NCI-H460 (cell line): Measurements from ENCODE around the gene NCOA7. TPM values are rescaled to one million over a fixed set of nuclear protein-coding genes. Genes with fewer than 3 reads are reported as not detected.
"Not testable (repeated sequence)": the region's sequence is repeated elsewhere in the genome, so short reads cannot be mapped to it uniquely, and the experiment has no call there.

ENCODE experiments used
- DNase-seq: peaks from one replicate; pipeline ENCODE4 v3.0.0-alpha.2; 2016; ENCODE audit warnings: low read depth; ENCODE audit errors: extremely low read depth
- total RNA-seq: library from RNA; depleted of rRNA; stranded (reverse); fragments of >200 nt; shearing (Covaris generic); gene quantifications from 2 replicates; pipeline ENCODE4 v1.2.3, GENCODE V29; 2014

The NCOA7 gene
- total RNA-seq, 1 experiment from 2014 or later: 250 TPM

DNA sequence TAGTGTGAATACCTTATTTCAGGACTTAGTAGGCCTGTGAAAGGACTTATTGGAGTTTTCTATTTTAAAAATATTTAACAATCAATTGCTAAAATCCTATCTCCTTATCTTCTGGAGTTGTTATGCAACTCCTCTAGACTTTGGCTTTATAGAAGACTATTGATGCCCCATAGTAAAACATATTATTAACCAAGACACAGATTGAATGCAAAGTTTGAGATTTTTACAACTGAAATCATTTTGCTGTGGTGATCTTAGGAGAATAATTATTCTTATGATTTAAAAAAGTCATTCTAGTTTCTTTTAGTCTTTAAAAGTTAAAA is 36.9 kb upstream of the NCOA7 start:
- no peak for DNase-seq

GRCh38 chr6:125754566-125754965 is 36.2 kb upstream of the NCOA7 start:
- DNase-seq: no peak

DNA sequence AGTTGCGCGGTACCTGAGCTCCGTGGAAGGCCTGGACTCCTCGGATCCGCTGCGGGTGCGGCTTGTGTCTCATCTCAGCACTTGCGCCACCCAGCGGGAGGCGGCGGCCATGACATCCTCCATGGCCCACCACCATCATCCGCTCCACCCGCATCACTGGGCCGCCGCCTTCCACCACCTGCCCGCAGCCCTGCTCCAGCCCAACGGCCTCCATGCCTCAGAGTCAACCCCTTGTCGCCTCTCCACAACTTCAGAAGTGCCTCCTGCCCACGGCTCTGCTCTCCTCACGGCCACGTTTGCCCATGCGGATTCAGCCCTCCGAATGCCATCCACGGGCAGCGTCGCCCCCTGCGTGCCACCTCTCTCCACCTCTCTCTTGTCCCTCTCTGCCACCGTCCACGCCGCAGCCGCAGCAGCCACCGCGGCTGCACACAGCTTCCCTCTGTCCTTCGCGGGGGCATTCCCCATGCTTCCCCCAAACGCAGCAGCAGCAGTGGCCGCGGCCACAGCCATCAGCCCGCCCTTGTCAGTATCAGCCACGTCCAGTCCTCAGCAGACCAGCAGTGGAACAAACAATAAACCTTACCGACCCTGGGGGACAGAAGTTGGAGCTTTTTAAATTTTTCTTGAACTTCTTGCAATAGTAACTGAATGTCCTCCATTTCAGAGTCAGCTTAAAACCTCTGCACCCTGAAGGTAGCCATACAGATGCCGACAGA is 31.4 kb upstream of the NCOA7 start:
- DNase-seq: no peak

DNA sequence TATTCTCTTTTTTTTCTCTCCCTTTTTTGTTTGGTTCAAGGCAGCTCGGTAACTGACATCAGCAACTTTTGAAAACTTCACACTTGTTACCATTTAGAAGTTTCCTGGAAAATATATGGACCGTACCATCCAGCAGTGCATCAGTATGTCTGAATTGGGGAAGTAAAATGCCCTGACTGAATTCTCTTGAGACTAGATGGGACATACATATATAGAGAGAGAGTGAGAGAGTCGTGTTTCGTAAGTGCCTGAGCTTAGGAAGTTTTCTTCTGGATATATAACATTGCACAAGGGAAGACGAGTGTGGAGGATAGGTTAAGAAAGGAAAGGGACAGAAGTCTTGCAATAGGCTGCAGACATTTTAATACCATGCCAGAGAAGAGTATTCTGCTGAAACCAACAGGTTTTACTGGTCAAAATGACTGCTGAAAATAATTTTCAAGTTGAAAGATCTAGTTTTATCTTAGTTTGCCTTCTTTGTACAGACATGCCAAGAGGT is 30.8 kb upstream of the NCOA7 start:
- no peak for DNase-seq

DNA sequence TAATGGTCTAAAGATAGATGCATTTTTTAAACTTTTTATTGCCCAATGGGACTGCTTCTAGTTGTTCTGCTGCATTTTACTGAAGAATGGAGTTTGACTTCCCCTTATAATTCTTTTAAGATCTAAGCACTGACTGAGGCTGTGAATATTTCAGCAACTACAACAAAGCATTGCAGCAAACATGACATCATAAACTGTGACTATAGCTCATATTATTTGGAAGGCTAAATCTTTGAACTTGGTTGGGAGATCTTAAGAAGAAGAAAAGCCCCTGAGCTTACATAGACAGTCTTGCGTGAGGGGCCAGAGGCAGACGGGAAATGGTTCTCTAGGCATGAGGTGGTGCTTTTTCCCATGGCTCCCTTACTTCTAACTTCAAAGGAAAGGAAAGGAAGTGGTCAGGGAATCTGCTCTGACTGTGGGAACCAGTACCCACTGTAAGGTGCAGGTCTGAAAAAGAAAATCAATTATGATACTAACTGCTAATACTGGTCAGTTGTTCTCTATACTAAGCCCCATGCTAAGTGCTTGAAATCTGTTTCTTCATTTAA is 26.6 kb upstream of the NCOA7 start:
- DNase-seq: no peak

- DNase-seq: no peak
Observed at GRCh38 chr6:125765944-125766343, 24.8 kb upstream of the NCOA7 start.

DNA sequence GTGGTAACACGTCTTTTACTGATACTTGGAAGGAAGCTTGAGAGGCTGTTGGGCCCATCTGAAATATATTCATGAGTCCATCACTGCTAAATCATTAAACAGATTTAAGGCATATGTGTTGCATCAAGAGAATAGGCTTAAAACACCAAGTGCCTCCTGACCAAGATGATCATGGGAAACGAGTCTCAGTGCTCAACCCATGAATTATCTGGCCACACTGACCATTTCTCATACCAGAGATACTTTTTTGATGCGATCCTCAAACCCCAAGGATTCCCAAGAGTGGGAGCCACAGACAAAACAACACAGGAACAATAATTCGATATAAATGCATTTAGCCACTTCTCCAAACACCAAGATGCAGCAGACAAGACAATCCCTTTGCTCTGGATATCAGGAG is 24.1 kb upstream of the NCOA7 start:
- no peak for DNase-seq

DNA sequence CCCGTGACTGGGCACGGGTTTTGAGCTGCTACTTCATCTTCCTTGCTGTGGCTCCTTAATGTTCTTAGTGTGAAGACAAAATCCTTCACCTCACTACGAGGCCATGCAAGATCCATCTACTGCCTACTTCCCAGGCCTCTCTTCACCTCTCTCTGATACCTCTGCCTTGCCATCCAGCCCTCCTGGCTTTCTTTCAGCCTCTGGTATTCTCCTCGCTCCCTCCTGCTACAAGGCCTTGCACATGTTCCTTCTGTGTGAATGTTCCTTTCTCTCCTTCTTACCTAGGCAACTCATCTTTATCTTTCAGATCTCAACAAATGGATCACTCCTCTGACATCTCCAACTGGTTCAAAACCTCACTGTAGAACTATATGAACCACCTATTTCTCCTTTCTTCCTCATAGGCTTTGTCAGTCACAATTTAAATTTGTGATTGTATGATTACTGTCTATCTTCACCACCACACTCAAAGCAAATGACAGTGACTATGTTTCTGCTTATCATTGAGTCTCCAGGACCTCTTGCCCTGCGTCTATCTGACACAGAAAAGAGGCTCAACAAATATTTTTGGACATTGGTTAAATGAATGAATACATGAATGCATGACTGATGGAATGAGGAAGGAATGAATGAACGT is 21.5 kb upstream of the NCOA7 start:
- DNase-seq: no peak

DNA sequence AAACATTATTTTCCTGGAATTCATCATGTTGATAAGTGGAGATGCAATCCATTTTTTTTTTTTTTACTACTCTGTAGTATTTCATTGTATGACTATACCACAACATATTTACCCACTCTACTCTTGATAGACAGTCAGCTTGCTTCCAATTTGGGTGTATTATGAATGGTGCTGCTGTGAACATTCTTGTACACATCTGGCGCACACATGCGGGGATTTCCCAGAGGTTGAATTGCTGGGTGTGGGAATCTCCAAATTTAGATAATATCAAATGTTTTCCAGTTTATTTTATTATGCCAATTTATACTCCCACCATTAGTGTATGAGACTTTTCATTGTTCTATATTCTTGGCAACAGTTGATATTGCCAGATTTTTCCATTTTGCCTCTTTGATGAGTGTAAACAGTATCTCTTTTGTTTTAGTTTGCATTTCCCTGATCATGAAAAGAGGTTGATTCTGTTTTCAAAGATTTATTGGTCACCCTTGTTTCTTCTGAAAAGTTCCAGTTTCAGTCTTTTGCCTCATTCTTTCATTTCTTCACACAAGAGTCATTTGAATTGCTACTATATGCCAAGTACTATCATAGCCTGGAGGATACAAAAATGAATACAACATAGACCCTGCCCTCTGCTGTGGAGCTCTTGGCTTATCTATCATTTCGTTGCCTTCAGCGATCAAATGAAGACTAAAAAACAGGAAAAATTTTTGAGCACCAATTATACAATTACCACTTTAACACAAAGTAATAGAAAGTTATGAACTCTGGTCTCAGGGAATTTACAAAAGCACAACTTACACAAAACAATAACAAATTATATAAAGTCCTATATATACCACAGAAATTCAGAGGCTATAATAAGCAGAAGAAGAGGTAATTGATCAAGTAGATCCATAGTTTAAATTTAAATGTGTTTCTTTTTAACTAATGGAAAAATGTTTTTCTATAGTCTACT is 17.1 kb upstream of the NCOA7 start:
- no peak for DNase-seq

DNA sequence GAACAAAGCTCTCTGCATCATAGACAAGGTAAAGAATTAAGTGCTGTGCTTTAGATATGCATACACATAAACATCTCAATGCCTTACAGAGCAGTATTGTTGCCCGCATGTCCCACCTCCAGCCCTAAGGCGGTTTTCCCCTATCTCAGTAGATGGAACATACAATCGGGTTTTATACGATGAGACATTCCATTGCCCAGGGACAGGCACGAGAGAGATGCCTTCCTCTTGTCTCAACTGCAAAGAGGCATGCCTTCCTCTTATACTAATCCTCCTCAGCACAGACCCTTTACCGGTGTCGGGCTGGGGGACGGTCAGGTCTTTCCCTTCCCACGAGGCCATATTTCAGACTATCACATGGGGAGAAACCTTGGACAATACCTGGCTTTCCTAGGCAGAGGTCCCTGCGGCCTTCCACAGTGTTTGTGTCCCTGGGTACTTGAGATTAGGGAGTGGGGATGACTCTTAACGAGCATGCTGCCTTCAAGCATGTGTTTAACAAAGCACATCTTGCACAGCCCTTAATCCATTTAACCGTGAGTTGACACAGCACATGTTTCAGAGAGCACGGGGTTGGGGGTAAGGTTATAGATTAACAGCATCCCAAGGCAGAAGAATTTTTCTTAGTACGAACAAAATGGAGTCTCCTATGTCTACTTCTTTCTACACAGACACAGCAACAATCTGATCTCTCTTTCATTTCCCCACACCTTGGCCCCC is 14.5 kb upstream of the NCOA7 start:
- not testable (repeated sequence) for DNase-seq

DNA sequence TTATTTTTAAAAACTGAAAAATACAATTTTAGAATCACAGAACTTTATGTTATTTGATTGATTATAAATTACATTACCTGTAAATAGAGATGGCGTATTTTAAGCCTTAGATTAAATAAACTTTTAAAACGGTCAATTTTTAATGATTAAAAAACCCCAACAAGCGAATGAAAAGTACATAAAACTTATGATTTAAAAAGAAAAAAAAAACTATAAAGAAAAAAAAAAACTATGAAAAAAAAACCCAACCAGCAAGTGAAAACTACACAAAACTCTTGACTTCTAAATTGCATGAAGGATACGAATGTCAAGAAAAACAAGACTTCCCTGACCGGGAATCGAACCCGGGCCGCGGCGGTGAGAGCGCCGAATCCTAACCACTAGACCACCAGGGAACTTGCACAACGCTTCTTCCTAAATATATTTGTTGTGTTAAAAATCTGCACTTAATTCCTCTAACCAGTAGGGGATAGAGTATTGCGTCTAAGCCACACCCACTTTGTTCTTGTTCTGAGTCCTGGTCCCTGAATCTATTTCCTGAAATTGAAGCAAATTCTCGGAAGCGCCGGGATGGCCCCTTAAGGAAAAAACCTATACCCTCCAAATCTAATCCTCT is 10.7 kb upstream of the NCOA7 start:
- DNase-seq: peak; percentile 88

- DNase-seq: peak; percentile 88
Observed at GRCh38 chr6:125780540-125781313, 10.0 kb upstream of the NCOA7 start.

DNA sequence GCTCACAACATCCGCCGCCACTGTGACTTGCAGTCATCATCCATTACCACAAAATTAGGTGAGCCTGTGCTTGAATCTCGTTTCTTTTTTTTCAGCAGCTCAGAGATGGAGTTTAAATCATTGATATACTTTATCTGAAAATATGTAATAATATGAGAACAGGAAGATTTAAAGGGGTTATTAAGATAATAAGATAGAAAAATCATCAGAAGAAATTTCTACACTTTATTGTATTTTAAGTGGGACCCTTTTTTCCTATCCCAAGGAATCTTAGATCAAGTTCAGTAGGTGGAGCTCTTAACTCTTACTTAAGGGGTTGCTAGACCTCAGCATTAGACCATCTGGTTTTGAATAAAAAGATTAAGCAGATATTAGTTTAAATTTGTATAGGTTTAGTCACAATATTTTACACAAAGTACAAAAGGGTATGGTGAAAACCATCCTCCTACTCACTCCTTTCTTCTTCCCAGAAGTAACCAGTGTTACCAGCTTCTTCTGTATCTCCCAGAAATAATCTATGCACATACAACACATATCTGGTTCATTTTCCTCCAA is 9.4 kb upstream of the NCOA7 start:
- no peak for DNase-seq

- DNase-seq: no peak
Observed at GRCh38 chr6:125784365-125784764, 6.4 kb upstream of the NCOA7 start.

DNA sequence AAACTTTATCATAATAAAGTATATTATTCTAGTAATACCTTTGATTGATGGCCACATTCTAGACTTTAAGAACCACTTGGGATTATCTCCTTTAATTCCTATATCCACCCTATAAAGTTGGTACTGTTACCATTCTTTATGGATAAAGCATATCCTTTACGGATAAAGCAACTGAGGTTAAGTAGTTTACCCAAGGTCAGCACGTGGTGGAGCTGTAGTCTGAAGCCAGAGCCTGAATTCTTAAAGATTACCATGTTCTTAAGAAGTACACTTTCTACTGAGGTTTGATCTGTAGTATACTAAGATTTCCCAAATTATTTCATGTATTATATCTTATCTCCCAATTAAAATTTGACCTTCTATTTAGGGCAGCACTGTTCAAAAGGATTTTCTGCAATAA is 3.0 kb upstream of the NCOA7 start:
- no peak for DNase-seq

GRCh38 chr6:125789167-125789566 is 1.6 kb upstream of the NCOA7 start:
- DNase-seq: no peak

GRCh38 chr6:125789576-125790357 is 993 bp upstream of the NCOA7 start:
- peak; percentile 33 for DNase-seq

DNA sequence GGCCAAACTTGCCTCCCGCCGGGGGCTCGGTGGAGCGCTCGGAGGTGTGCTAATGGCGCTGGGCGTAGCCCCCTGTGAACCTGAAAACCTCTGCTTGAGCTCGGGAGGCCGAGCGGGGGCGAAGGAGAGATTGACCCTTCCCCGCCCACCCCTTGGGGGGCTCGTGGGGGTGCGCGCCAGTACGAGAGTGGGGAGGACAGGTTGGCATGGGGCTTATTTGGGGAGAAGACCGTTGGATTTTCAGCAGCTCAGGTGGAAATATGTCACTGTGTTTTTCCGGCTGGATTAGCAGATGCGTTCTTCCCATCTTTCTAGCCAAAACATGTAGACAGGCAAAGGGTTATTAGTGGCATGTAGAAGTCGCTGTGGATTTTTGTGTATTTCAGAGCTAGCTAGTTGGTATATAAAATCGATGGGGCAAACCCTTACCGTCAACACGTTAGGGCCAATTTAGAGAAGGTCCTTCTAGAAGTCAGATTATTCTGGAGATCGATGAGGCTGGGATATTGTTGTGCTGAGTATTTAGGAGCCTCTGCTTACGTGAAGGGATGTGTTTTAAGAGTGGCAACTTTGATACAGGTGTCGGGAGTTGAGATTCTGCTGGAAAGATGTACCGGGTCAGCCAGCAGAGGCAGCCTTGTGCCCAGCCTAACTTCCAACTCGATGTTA is 525 bp downstream of the NCOA7 start:
- no peak for DNase-seq
